Activated B cell treated with CpG ODN at 0.5 μM for 24 hours (primary cell): Measurements from ENCODE around the gene OR5B12. TPM values are rescaled to one million over a fixed set of nuclear protein-coding genes. Genes with fewer than 3 reads are reported as not detected.

Source experiments
- ATAC-seq: fragments of 200-7000 bp; cut with Tn5 transposase; one replicate; pipeline ENCODE4 v1.10.0; 2021; ENCODE audit warnings: low read depth, mild to moderate bottlenecking, moderate library complexity
- CTCF ChIA-PET: fragments of 350-600 bp; sonication (Branson Sonifier 250); formaldehyde crosslinking; loops from one replicate; lab custom pipeline; 2021; ENCODE audit warnings: antibody characterized with exemption; lab: Charles Lee
- POLR2A ChIA-PET: fragments of 350-600 bp; sonication (Branson Sonifier 250); formaldehyde crosslinking; loops from one replicate; lab custom pipeline; 2021; ENCODE audit warnings: antibody characterized with exemption; lab: Charles Lee
- DNase-seq: peaks from one replicate; pipeline ENCODE4 v3.0.0; 2022
- H3K27ac Mint-ChIP-seq: one replicate; pipeline ENCODE4 v1.8.0; 2020; ENCODE audit warnings: mixed read lengths
- H3K27me3 Mint-ChIP-seq: one replicate; pipeline ENCODE4 v1.8.0; 2021; ENCODE audit warnings: mixed read lengths
- H3K36me3 Mint-ChIP-seq: one replicate; pipeline ENCODE4 v1.8.0; 2021; ENCODE audit warnings: low read depth, mixed read lengths
- H3K4me1 Mint-ChIP-seq: one replicate; pipeline ENCODE4 v1.8.0; 2021; ENCODE audit warnings: mixed read lengths
- H3K4me3 Mint-ChIP-seq: one replicate; pipeline ENCODE4 v1.8.0; 2020; ENCODE audit warnings: mild to moderate bottlenecking, mixed read lengths
- H3K9me3 Mint-ChIP-seq: one replicate; pipeline ENCODE4 v1.8.0; 2020; ENCODE audit warnings: mixed read lengths
- intact Hi-C: fragments of 100-400 bp; cut with micrococcal nuclease; formaldehyde crosslinking; loops from one replicate; pipeline ENCODE4 v1.15.1; 2024
- total RNA-seq: library from RNA; stranded (reverse); gene quantifications from 2 replicates; pipeline ENCODE4 v1.2.3, GENCODE V29; 2022
- TF ChIP-seq, protein P1 (sequence below): fragments of 200-600 bp; IDR thresholded peaks from one replicate; pipeline ENCODE4 v1.8.0; 2022; ENCODE audit warnings: antibody characterized with exemption, mild to moderate bottlenecking

Gene OR5B12
- total RNA-seq, 1 donor from 2014 or later, result not detected

DNA sequence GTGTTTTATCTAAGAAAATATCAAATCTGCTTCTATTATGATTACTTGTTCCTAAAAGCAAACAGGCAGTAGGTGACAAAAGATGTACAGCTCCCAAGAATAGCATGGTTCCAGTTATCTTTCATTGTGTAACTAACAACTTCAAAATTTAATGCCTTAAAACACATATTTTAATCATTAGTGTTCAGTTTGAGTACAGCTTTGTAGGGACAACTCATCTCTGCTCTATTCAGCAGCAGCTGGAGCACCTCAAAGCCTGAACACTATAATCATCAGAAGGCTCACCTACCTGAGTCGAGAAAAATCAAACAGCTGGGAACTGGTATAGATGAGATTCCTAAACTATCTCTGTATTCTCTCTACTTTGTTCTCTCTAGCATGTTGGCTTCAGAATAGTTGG, 24.3 kb upstream of the OR5B12 start:
- ChIA-PET POLR2A (no interaction called here), CTCF (no interaction called here)
- intact Hi-C loops, result no loop called here
- Mint-ChIP-seq H3K9me3 (peaks cover 7% of the 10 kb centered on the region), H3K36me3 (no peaks in the 10 kb centered on the region), H3K27me3 (no peaks in the 10 kb centered on the region), H3K4me1 (no peaks in the 10 kb centered on the region), H3K27ac (no peak overlapping the region), H3K4me3 (no peak overlapping the region)
- TF ChIP-seq, protein P1, sequence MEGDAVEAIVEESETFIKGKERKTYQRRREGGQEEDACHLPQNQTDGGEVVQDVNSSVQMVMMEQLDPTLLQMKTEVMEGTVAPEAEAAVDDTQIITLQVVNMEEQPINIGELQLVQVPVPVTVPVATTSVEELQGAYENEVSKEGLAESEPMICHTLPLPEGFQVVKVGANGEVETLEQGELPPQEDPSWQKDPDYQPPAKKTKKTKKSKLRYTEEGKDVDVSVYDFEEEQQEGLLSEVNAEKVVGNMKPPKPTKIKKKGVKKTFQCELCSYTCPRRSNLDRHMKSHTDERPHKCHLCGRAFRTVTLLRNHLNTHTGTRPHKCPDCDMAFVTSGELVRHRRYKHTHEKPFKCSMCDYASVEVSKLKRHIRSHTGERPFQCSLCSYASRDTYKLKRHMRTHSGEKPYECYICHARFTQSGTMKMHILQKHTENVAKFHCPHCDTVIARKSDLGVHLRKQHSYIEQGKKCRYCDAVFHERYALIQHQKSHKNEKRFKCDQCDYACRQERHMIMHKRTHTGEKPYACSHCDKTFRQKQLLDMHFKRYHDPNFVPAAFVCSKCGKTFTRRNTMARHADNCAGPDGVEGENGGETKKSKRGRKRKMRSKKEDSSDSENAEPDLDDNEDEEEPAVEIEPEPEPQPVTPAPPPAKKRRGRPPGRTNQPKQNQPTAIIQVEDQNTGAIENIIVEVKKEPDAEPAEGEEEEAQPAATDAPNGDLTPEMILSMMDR, result no peak
- ATAC-seq (no peak), DNase-seq (no peak)

DNA sequence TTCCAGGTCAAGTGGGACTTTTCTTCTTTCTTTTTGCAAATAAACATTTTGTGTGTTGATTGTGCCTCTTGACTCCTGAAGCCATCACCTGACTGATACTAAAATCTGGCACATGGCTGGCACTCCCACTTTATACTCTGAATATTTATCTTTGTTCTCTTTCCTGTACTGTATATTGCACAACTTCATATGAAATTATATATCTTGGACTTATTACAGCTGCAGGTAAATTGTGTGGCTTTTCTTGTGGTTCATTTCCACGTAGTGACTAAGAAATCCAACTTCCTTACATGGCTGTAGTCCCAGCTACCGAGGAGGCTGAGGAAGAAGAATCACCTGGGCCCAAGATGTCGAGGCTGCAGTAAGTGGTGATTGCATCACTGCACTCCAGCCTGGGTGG, 23.7 kb upstream of the OR5B12 start:
- no peak for ATAC-seq
- intact Hi-C loops, result no loop called here
- CTCF ChIA-PET, result no interaction called here
- TF ChIP-seq, protein P1, result no peak
- DNase-seq, result no peak
- Mint-ChIP-seq H3K4me3 (no peak overlapping the region), H3K27me3 (no peaks in the 10 kb centered on the region), H3K36me3 (no peaks in the 10 kb centered on the region), H3K27ac (no peak overlapping the region), H3K4me1 (no peaks in the 10 kb centered on the region), H3K9me3 (peaks cover 6% of the 10 kb centered on the region)
- POLR2A ChIA-PET, result no interaction called here

DNA sequence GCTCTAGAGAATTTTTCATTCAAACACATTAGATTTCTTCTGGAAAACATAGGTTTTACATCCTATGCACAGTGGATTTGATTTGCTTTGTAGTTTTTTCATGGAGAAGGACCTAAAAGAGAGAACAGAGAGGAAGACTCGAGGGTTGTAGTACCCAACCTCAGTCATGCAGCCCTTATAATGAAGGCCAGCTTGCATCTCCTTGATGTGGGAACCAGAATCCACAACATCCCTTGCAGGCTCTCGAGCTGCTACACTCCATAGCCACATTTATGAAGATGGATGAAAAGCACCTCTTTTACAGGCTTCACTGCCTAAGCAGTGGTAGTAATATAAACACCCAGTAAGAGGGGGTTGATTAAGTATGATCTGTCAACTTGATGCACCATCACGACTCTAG, 9.5 kb upstream of the OR5B12 start:
- H3K4me3 Mint-ChIP-seq, result no peak overlapping the region
- H3K27me3 Mint-ChIP-seq, result peaks cover 11% of the 10 kb centered on the region
- ATAC-seq (no peak), DNase-seq (no peak)
- TF ChIP-seq, protein P1, result no peak
- intact Hi-C loops, result no loop called here
- no peaks in the 10 kb centered on the region for H3K36me3 Mint-ChIP-seq
- ChIA-PET POLR2A (no interaction called here), CTCF (no interaction called here)
- H3K27ac Mint-ChIP-seq, result no peak overlapping the region
- H3K9me3 Mint-ChIP-seq, result no peaks in the 10 kb centered on the region
- no peaks in the 10 kb centered on the region for H3K4me1 Mint-ChIP-seq

DNA sequence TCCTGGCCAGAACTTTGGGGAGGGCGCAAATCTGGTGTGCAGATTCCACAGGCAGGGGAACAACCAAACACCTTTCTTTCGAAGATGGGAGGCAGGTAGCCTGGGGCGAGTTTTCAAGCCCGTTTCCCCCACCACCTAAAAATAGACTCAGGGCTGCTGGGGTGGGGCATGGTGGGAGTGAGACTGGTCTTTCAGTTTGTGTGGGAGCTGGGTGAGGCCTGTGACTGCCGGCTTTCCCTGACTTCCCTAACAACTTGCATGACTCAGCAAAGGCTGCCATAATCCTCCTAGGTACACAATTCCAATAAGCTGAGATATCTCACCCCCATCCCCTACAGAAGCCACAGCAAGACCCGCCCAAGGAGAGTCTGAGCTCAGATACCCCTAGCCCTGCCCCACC, 4.3 kb upstream of the OR5B12 start:
- no peak for DNase-seq
- Mint-ChIP-seq H3K9me3 (no peaks in the 10 kb centered on the region), H3K36me3 (no peaks in the 10 kb centered on the region), H3K4me3 (no peak overlapping the region), H3K27me3 (peaks cover 15% of the 10 kb centered on the region), H3K27ac (no peak overlapping the region), H3K4me1 (no peaks in the 10 kb centered on the region)
- intact Hi-C loops, result no loop called here
- ATAC-seq, result no peak
- ChIA-PET POLR2A (no interaction called here), CTCF (no interaction called here)
- TF ChIP-seq, protein P1, result no peak

DNA sequence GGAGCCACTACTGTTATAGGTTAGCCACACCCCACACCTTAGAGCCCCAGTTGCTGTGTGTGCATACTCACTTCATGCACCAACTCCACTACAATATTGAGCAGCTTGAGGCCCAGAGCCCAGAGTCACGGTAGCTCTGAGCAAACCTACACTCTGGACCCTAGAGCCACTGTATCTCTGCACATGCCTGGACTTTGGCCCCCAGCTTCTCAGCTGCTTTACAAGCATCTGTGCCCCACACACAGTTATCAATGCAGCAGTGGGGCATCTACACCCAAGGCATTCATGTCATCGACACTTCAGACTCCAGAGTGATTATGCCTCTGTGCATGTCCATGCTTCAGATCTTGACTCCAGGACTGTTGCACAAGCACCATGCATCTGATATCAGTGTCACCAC, 2.3 kb upstream of the OR5B12 start:
- ChIA-PET POLR2A (no interaction called here), CTCF (interaction anchor here (0.6 kb wide), 1 partner anchor 126 kb away, joined by 3 read pairs; no protein-coding TSS in a partner anchor)
- intact Hi-C loops, result no loop called here
- Mint-ChIP-seq H3K4me3 (no peak overlapping the region), H3K27me3 (peaks cover 15% of the 10 kb centered on the region), H3K4me1 (no peaks in the 10 kb centered on the region), H3K36me3 (no peaks in the 10 kb centered on the region), H3K9me3 (no peaks in the 10 kb centered on the region), H3K27ac (no peak overlapping the region)
- ATAC-seq (no peak), DNase-seq (no peak)
- TF ChIP-seq, protein P1, result no peak
